GM12878 (cell line): ENCODE data around the gene VIPR2.

Experiments used
- CTCF ChIP-seq, 3 experiments: IDR thresholded peaks in 2 of 3; conservative IDR thresholded peaks in 1 of 3; 2 replicates each; pipeline ENCODE4 v1.5.1; 2011; ENCODE audit warnings: low read depth in 3 of 3, low read length in 3 of 3, mild to moderate bottlenecking in 3 of 3, control low read depth in 2 of 3, moderate library complexity in 2 of 3, inconsistent platforms in 1 of 3, mixed read lengths in 1 of 3; ENCODE audit not compliant: control insufficient read depth in 2 of 3, insufficient read depth in 1 of 3; ENCODE audit errors: extremely low read depth in 1 of 3
- E2F8 ChIP-seq: fragments of 450-650 bp; IDR thresholded peaks from 2 replicates; pipeline ENCODE4 v1.6.1; 2018; ENCODE audit warnings: mild to moderate bottlenecking, low read depth, moderate library complexity; ENCODE audit not compliant: partially characterized antibody
- PKNOX1 ChIP-seq: fragments of 450-650 bp; IDR thresholded peaks from 2 replicates; pipeline ENCODE4 v1.6.1; 2016; ENCODE audit warnings: mild to moderate bottlenecking
- POLR2A ChIP-seq: IDR thresholded peaks from 2 replicates; pipeline ENCODE4 v1.6.1; 2011; ENCODE audit warnings: low read depth, mild to moderate bottlenecking, low read length
- REST ChIP-seq: IDR thresholded peaks from 2 replicates; pipeline ENCODE4 v1.6.1; 2012; ENCODE audit warnings: mild to moderate bottlenecking, low read depth, low read length

GRCh38 chr7:159027056-159027788, 117.4 kb downstream of the VIPR2 start:
- TF ChIP-seq REST (no peak), E2F8 (no peak), CTCF (IDR thresholded peaks at IDR 0.05 in 2 of 3, conservative IDR thresholded peaks at IDR 0.05 in 1 of 3; ENCODE audit: control insufficient read depth in 2 of 3, extremely low read depth in 1 of 3, insufficient read depth in 1 of 3, low read depth in 3 of 3, low read length in 3 of 3) (no peak), PKNOX1 (no peak), POLR2A (no peak)
